Left kidney (tissue), 2 donors: ENCODE results near the gene COA1. TPM values are rescaled to one million over a fixed set of nuclear protein-coding genes. Genes with fewer than 3 reads are reported as not detected.
"Not testable (repeated sequence)": the region's sequence is repeated elsewhere in the genome, so short reads cannot be mapped to it uniquely, and the experiment has no call there.

Source experiments
- DNase-seq: peaks from one replicate; pipeline ENCODE4 v3.0.0-alpha.2; 2013
- polyA plus RNA-seq: library from polyadenylated mRNA; unstranded; fragments of 120-200 nt; gene quantifications from one replicate; pipeline ENCODE4 v1.2.1, GENCODE V29; 2013; ENCODE audit not compliant: insufficient read length

COA1 gene
- polyA plus RNA-seq, 1 donor: 90.6 TPM

GRCh38 chr7:43630482-43630881, 98.8 kb downstream of the COA1 start:
- no peak for DNase-seq

- DNase-seq: no peak
Observed at GRCh38 chr7:43629857-43630256, 99.5 kb downstream of the COA1 start.

GRCh38 chr7:43628431-43628830, 100.9 kb downstream of the COA1 start:
- DNase-seq: no peak

GRCh38 chr7:43627798-43628197, 101.5 kb downstream of the COA1 start:
- not testable (repeated sequence) for DNase-seq

GRCh38 chr7:43626695-43627094, 102.6 kb downstream of the COA1 start:
- no peak for DNase-seq

GRCh38 chr7:43625980-43626379, 103.3 kb downstream of the COA1 start:
- no peak for DNase-seq

- no peak for DNase-seq
Observed at GRCh38 chr7:43625453-43625852, 103.9 kb downstream of the COA1 start.

GRCh38 chr7:43624156-43624555, 105.2 kb downstream of the COA1 start:
- no peak for DNase-seq

- no peak for DNase-seq
Observed at GRCh38 chr7:43621729-43622448, 107.4 kb downstream of the COA1 start.

GRCh38 chr7:43619213-43620012, 109.9 kb downstream of the COA1 start:
- DNase-seq: no peak

GRCh38 chr7:43618073-43618472, 111.2 kb downstream of the COA1 start:
- DNase-seq: peak; percentile 25

- no peak for DNase-seq
Observed at GRCh38 chr7:43616977-43617376, 112.3 kb downstream of the COA1 start.

- no peak for DNase-seq
Observed at GRCh38 chr7:43615558-43616145, 113.7 kb downstream of the COA1 start.

- no peak for DNase-seq
Observed at GRCh38 chr7:43612599-43613589, 116.4 kb downstream of the COA1 start.

GRCh38 chr7:43612128-43612527, 117.2 kb downstream of the COA1 start:
- no peak for DNase-seq

- DNase-seq: no peak
Observed at GRCh38 chr7:43609097-43609496, 120.2 kb downstream of the COA1 start.

- no peak for DNase-seq
Observed at GRCh38 chr7:43604251-43604650, 125.1 kb downstream of the COA1 start.

GRCh38 chr7:43602256-43602655, 127.1 kb downstream of the COA1 start:
- no peak for DNase-seq

- DNase-seq: no peak
Observed at GRCh38 chr7:43600056-43600455, 129.3 kb downstream of the COA1 start.

GRCh38 chr7:43596426-43596825, 132.9 kb downstream of the COA1 start:
- DNase-seq: not testable (repeated sequence)

- DNase-seq: no peak
Observed at GRCh38 chr7:43594020-43594419, 135.3 kb downstream of the COA1 start.

GRCh38 chr7:43593010-43593409, 136.3 kb downstream of the COA1 start:
- no peak for DNase-seq
